HepG2 (cell line): ENCODE results near the gene AGXT. TPM values are rescaled to one million over a fixed set of nuclear protein-coding genes. Genes with fewer than 3 reads are reported as not detected.

Experiments used
- ASH2L ChIP-seq: fragments of 300-600, 200-600 bp; sonication (generic); IDR thresholded peaks from 2 replicates; pipeline ENCODE4 v1.7.0; 2017; ENCODE audit warnings: low read depth, mild to moderate bottlenecking, moderate library complexity, mixed read lengths, low read length; ENCODE audit not compliant: insufficient read length
- BHLHE40 ChIP-seq: IDR thresholded peaks from 2 replicates; pipeline ENCODE4 v1.6.1; 2011; ENCODE audit warnings: low read length, improper control_type of control experiment
- BRCA1 ChIP-seq: sonication (generic); formaldehyde crosslinking; IDR thresholded peaks from 2 replicates; pipeline ENCODE4 v1.4.0; 2020; ENCODE audit warnings: missing genetic modification reagents
- CEBPB ChIP-seq: IDR thresholded peaks from 2 replicates; pipeline ENCODE4 v1.6.1; 2011; ENCODE audit warnings: low read depth, low read length, improper control_type of control experiment, borderline replicate concordance
- CHD4 ChIP-seq: fragments of 200-600 bp; sonication (generic); IDR thresholded peaks from 2 replicates; pipeline ENCODE4 v1.7.0; 2017; ENCODE audit warnings: mild to moderate bottlenecking, low read length, borderline replicate concordance
- EHMT2 ChIP-seq: fragments of 200-600 bp; sonication (generic); IDR thresholded peaks from 2 replicates; pipeline ENCODE4 v1.7.0; 2017; ENCODE audit warnings: antibody characterized with exemption, low read depth, low read length, borderline replicate concordance
- FOXO1 ChIP-seq: sonication (generic); formaldehyde crosslinking; IDR thresholded peaks from 2 replicates; pipeline ENCODE4 v1.4.0; 2020; ENCODE audit warnings: missing genetic modification reagents
- GPN1 ChIP-seq: sonication (generic); formaldehyde crosslinking; IDR thresholded peaks from 2 replicates; pipeline ENCODE4 v1.5.1; 2020; ENCODE audit warnings: missing genetic modification reagents, borderline replicate concordance
- HDAC1 ChIP-seq: sonication (generic); formaldehyde crosslinking; IDR thresholded peaks from 2 replicates; pipeline ENCODE4 v1.5.1; 2020; ENCODE audit warnings: mild to moderate bottlenecking, missing genetic modification reagents
- IRF2 ChIP-seq: IDR thresholded peaks from 2 replicates; pipeline ENCODE4 v1.6.1; 2018; ENCODE audit warnings: missing genetic modification reagents, missing compliant biosample characterization
- JUN ChIP-seq: sonication (generic); formaldehyde crosslinking; IDR thresholded peaks from 2 replicates; pipeline ENCODE4 v1.4.0; 2020; ENCODE audit warnings: mild to moderate bottlenecking, missing genetic modification reagents
- JUNB ChIP-seq: sonication (generic); formaldehyde crosslinking; IDR thresholded peaks from 2 replicates; pipeline ENCODE4 v1.8.0; 2022; ENCODE audit warnings: missing genetic modification reagents, mild to moderate bottlenecking, borderline replicate concordance
- KDM5A ChIP-seq: fragments of 200-600 bp; sonication (generic); IDR thresholded peaks from 2 replicates; pipeline ENCODE4 v1.7.0; 2018; ENCODE audit warnings: antibody characterized with exemption, mild to moderate bottlenecking, low read length, borderline replicate concordance
- KLF16 ChIP-seq, 2 experiments: sonication (generic) in 1 of 2; formaldehyde crosslinking in 1 of 2; IDR thresholded peaks; 2 replicates each; pipeline versions ENCODE4 v1.6.1 to v1.8.0; 2016 to 2023; ENCODE audit warnings: missing genetic modification reagents in 2 of 2, missing compliant biosample characterization in 1 of 2
- REL ChIP-seq: sonication (generic); formaldehyde crosslinking; conservative IDR thresholded peaks from 2 replicates; pipeline ENCODE4 v1.8.0; 2022; ENCODE audit warnings: mild to moderate bottlenecking, missing genetic modification reagents, moderate library complexity
- REXO4 ChIP-seq: sonication (generic); formaldehyde crosslinking; IDR thresholded peaks from 2 replicates; pipeline ENCODE4 v1.8.0; 2022; ENCODE audit warnings: missing genetic modification reagents, mild to moderate bottlenecking, borderline replicate concordance
- TAF1 ChIP-seq: sonication (generic); formaldehyde crosslinking; IDR thresholded peaks from 2 replicates; pipeline ENCODE4 v1.4.0; 2020; ENCODE audit warnings: missing genetic modification reagents
- TEAD2 ChIP-seq: sonication (generic); formaldehyde crosslinking; IDR thresholded peaks from 2 replicates; pipeline ENCODE4 v1.9.0; 2021; ENCODE audit warnings: missing genetic modification reagents
- ZNF17 ChIP-seq: sonication (generic); formaldehyde crosslinking; IDR thresholded peaks from 2 replicates; pipeline ENCODE4 v1.5.0; 2020; ENCODE audit warnings: mild to moderate bottlenecking, missing genetic modification reagents
- ZNF260 ChIP-seq: sonication (generic); formaldehyde crosslinking; IDR thresholded peaks from 2 replicates; pipeline ENCODE4 v1.4.0; 2020; ENCODE audit warnings: missing genetic modification reagents, low read depth, mild to moderate bottlenecking, borderline replicate concordance
- ZNF441 ChIP-seq: sonication (generic); formaldehyde crosslinking; IDR thresholded peaks from 2 replicates; pipeline ENCODE4 v1.7.0; 2021; ENCODE audit warnings: missing genetic modification reagents, borderline replicate concordance
- ZNF451 ChIP-seq: sonication (generic); formaldehyde crosslinking; IDR thresholded peaks from 2 replicates; pipeline ENCODE4 v1.5.0; 2020; ENCODE audit warnings: mild to moderate bottlenecking, missing genetic modification reagents
- ZNF501 ChIP-seq: sonication (generic); formaldehyde crosslinking; IDR thresholded peaks from 2 replicates; pipeline ENCODE4 v1.5.1; 2020; ENCODE audit warnings: mild to moderate bottlenecking, moderate library complexity, missing genetic modification reagents
- ZNF841 ChIP-seq: sonication (generic); formaldehyde crosslinking; IDR thresholded peaks from 2 replicates; pipeline ENCODE4 v1.8.1; 2023; ENCODE audit warnings: missing genetic modification reagents, borderline replicate concordance
- ZZZ3 ChIP-seq: sonication (generic); formaldehyde crosslinking; IDR thresholded peaks from 2 replicates; pipeline ENCODE4 v1.4.0; 2020; ENCODE audit warnings: missing genetic modification reagents, mild to moderate bottlenecking, borderline replicate concordance
- polyA plus RNA-seq, 8 experiments: library from polyadenylated mRNA; depleted of rRNA in 3 of 8; stranded (reverse) in 7 of 8; unstranded in 1 of 8; fragments of >200 nt; fragmentation: Illumina TruSeq in 4 of 8; extraction: Trizol in 4 of 8; gene quantifications; 2 replicates each; pipeline versions ENCODE4 v1.2.1 to v1.2.3, GENCODE V29; 2011 to 2016; ENCODE audit warnings: low read depth in 4 of 8, missing spikeins in 1 of 8, mixed read lengths in 1 of 8; ENCODE audit not compliant: insufficient read depth in 1 of 8
- total RNA-seq, 5 experiments: library from RNA; depleted of rRNA; stranded (reverse); fragments of >200 nt; fragmentation: Illumina TruSeq; extraction: Trizol; gene quantifications; 2 replicates each; pipeline ENCODE4 v1.2.3, GENCODE V29; 2016; ENCODE audit warnings: low read depth in 1 of 5
- TF ChIP-seq, protein P1 (sequence below): sonication (generic); formaldehyde crosslinking; conservative IDR thresholded peaks from 2 replicates; pipeline ENCODE4 v1.8.0; 2022; ENCODE audit warnings: mild to moderate bottlenecking, moderate library complexity, missing genetic modification reagents
- TF ChIP-seq, protein P2 (sequence below): sonication (generic); formaldehyde crosslinking; IDR thresholded peaks from 2 replicates; pipeline ENCODE4 v1.4.0; 2020; ENCODE audit warnings: missing genetic modification reagents

The AGXT gene
- total and polyA plus RNA-seq, 2 of the 13 experiments (the other 11 are each of a cell fraction or from before 2014, with no cell fraction given): 41.9 to 96.1 TPM

DNA sequence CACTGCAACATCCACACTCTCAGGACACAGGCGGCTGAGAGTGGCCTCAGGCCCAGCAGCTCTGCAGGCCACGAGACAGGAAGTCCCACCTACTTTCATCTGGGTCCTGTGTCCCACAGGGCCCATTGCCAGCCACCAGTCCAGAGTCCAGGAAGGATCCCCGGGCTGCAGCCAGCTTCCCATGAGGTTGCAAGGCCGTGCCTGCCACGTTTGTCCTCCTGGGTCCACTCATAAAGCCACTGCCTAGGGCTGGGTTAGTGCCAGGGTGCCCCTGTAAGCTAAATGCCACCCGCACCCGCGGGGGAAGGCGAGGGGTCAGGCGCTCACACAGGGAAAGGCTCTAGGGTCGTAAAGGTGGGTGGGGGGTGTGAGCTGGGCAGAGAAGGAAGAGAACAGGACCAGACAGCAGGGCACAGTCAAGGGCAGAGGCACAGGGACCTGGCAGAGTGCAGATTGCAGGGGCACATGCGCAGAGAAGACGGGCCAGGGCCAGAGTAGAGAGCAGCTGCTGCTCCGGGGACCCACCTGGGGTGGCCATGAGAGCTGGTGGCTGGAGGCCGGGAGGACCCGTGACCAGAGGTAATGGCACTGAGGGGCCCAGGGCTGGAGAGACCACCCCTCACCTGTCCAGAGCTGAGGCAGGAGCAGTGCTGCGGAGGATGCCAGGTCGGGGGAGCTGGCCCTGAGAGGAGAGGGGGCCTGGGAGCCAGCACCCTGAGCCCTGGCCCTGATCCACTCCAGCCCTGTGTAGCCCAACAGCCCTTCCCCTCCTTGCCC is 8.0 kb downstream of the AGXT start (continued):
- TF ChIP-seq REXO4 (CRISPR knock-in tag) (no peak), REL (no peak), ZNF260 (no peak), CEBPB (no peak), KLF16 (CRISPR knock-in tag; IDR thresholded peaks at IDR 0.05) (peak; percentile 73 to 84; a peak in 2 of 4 replicates), FOXO1 (peak; percentile 57; the same call in 1 of the 2 replicates), ZNF441 (CRISPR knock-in tag) (peak; percentile 90), BHLHE40 (peak; percentile 62), ASH2L (peak; percentile 83), CHD4 (0 out of 2 replicates have a peak, but pooled peaks have one; percentile 40), JUNB (CRISPR knock-in tag) (no peak), ZZZ3 (CRISPR knock-in tag) (peak; percentile 86; the same call in 1 of the 2 replicates), EHMT2 (no peak), GPN1 (CRISPR knock-in tag) (no peak), BRCA1 (CRISPR knock-in tag) (no peak), ZNF17 (CRISPR knock-in tag) (no peak), ZNF451 (CRISPR knock-in tag) (peak; percentile 93), HDAC1 (CRISPR knock-in tag) (peak; percentile 91), ZNF841 (no peak), ZNF501 (CRISPR knock-in tag) (peak; percentile 86; the same call in 1 of the 2 replicates), KDM5A (no peak), IRF2 (peak; percentile 86), TEAD2 (CRISPR knock-in tag) (no peak), JUN (CRISPR knock-in tag) (peak; percentile 77; the same call in 1 of the 2 replicates), TAF1 (CRISPR knock-in tag) (peak; percentile 76)
- TF ChIP-seq, protein P1, sequence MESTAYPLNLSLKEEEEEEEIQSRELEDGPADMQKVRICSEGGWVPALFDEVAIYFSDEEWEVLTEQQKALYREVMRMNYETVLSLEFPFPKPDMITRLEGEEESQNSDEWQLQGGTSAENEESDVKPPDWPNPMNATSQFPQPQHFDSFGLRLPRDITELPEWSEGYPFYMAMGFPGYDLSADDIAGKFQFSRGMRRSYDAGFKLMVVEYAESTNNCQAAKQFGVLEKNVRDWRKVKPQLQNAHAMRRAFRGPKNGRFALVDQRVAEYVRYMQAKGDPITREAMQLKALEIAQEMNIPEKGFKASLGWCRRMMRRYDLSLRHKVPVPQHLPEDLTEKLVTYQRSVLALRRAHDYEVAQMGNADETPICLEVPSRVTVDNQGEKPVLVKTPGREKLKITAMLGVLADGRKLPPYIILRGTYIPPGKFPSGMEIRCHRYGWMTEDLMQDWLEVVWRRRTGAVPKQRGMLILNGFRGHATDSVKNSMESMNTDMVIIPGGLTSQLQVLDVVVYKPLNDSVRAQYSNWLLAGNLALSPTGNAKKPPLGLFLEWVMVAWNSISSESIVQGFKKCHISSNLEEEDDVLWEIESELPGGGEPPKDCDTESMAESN (CRISPR knock-in tag): no peak; the same call in 1 of the 2 replicates
- TF ChIP-seq, protein P2, sequence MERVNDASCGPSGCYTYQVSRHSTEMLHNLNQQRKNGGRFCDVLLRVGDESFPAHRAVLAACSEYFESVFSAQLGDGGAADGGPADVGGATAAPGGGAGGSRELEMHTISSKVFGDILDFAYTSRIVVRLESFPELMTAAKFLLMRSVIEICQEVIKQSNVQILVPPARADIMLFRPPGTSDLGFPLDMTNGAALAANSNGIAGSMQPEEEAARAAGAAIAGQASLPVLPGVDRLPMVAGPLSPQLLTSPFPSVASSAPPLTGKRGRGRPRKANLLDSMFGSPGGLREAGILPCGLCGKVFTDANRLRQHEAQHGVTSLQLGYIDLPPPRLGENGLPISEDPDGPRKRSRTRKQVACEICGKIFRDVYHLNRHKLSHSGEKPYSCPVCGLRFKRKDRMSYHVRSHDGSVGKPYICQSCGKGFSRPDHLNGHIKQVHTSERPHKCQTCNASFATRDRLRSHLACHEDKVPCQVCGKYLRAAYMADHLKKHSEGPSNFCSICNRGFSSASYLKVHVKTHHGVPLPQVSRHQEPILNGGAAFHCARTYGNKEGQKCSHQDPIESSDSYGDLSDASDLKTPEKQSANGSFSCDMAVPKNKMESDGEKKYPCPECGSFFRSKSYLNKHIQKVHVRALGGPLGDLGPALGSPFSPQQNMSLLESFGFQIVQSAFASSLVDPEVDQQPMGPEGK: peak; percentile 81
